ENCODE results near the gene EEPD1.

DNA sequence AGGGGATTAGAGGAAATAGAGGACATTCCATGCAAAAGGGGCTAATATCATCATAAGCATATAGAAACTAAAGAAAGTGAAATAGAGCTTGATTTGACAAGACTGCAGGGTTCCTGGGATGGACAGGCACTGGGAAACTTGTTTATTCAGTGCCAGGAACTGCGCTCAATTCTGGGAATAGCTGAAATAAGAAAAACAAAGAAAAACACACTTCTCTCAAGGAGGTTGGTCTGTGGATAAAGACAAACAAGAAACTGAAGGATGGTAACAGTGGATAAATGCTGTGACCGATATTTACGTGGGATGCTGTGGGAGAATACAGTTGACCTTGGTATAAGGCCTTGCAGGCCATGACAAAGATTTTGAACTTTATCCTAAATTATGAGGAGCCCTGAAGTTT is 195.7 kb downstream of the EEPD1 start:
- no peak for TF ChIP-seq POLR2AphosphoS5 (IDR thresholded peaks at IDR 0.05; ENCODE audit: low read depth, low read length)
- no peak for TF ChIP-seq SPI1 (IDR thresholded peaks at IDR 0.05; ENCODE audit: low read depth, low read length)
- TF ChIP-seq POLR2A (IDR thresholded peaks at IDR 0.05; ENCODE audit: low read depth, low read length) = no peak
